A549 (cell line): ENCODE results near the gene SS18L1. TPM values are rescaled to one million over a fixed set of nuclear protein-coding genes. Genes with fewer than 3 reads are reported as not detected.

Experiments used
- ATAC-seq, 2 experiments: fragments of 200-7000 bp in 1 of 2; fragments of >200 bp in 1 of 2; cut with Nextera tagmentation in 1 of 2; cut with Tn5 transposase in 1 of 2; 3 replicates each; pipeline versions ENCODE4 v1.8.0 to v1.9.1; 2018 to 2020; ENCODE audit warnings: mild to moderate bottlenecking in 1 of 2, moderate library complexity in 1 of 2
- CTCF ChIA-PET: fragments of 300-600 bp; sonication (Branson Sonifier 250); formaldehyde crosslinking; extraction: SDS; loops from one replicate; lab custom pipeline; 2021; ENCODE audit warnings: antibody characterized with exemption, inconsistent platforms; lab: Yijun Ruan, JAX
- POLR2A ChIA-PET: fragments of 350-600 bp; formaldehyde crosslinking; extraction: SDS; loops from one replicate; lab custom pipeline; 2021; ENCODE audit warnings: antibody characterized with exemption, inconsistent platforms; lab: Yijun Ruan, JAX
- DNase-seq, 2 experiments: peaks; one replicate each; pipeline versions ENCODE4 v3.0.0 to v3.0.0-alpha.2; 2011 to 2016; ENCODE audit warnings: low read depth in 1 of 2, low spot score in 1 of 2
- FAIRE-seq: peaks from 2 replicates; lab custom pipeline; 2011; peaks lifted over from hg19 to GRCh38; lab: Jason Lieb, UNC
- H3K27ac ChIP-seq, 2 experiments: fragments of >200 bp; sonication (Bioruptor Twin); formaldehyde crosslinking; 3 replicates each; pipeline ENCODE4 v1.5.1; 2016 to 2017
- H3K4me1 ChIP-seq: fragments of >200 bp; sonication (Bioruptor Twin); formaldehyde crosslinking; 3 replicates; pipeline ENCODE4 v1.6.1; 2016
- H3K4me2 ChIP-seq: fragments of >200 bp; sonication (Bioruptor Twin); formaldehyde crosslinking; 3 replicates; pipeline ENCODE4 v1.6.1; 2016
- H3K4me3 ChIP-seq: fragments of >200 bp; sonication (Bioruptor Twin); formaldehyde crosslinking; 3 replicates; pipeline ENCODE4 v1.5.1; 2016
- H3K9me3 ChIP-seq: fragments of >200 bp; sonication (Bioruptor Twin); formaldehyde crosslinking; 3 replicates; pipeline ENCODE4 v1.6.1; 2016
- BCL3 ChIP-seq: fragments of >200 bp; sonication (Bioruptor Twin); formaldehyde crosslinking; IDR thresholded peaks from 3 replicates; pipeline ENCODE4 v1.6.1; 2016
- CEBPB ChIP-seq, 2 experiments: fragments of >200 bp in 1 of 2; sonication (Bioruptor Twin) in 1 of 2; formaldehyde crosslinking in 1 of 2; IDR thresholded peaks; 2 replicates each; pipeline ENCODE4 v1.6.1; 2012 to 2016
- E2F6 ChIP-seq: IDR thresholded peaks from 2 replicates; pipeline ENCODE4 v1.6.1; 2012; ENCODE audit warnings: low read depth, borderline replicate concordance
- FOSB ChIP-seq: fragments of 250-450 bp; sonication (Bioruptor Pico); IDR thresholded peaks from 2 replicates; pipeline ENCODE4 v1.5.0; 2020; ENCODE audit warnings: mild to moderate bottlenecking, moderate library complexity
- FOSL2 ChIP-seq, 2 experiments: fragments of 450-650 bp in 1 of 2; fragments of >200 bp in 1 of 2; sonication (Bioruptor Twin) in 1 of 2; formaldehyde crosslinking; IDR thresholded peaks; 2 replicates each; pipeline versions ENCODE4 v1.5.0 to v1.6.1; 2016 to 2020; ENCODE audit warnings: mild to moderate bottlenecking in 1 of 2, moderate library complexity in 1 of 2
- FOXS1 ChIP-seq: fragments of 250-450 bp; sonication (Bioruptor Pico); IDR thresholded peaks from 2 replicates; pipeline ENCODE4 v1.5.0; 2020; ENCODE audit warnings: mild to moderate bottlenecking, moderate library complexity
- HEYL ChIP-seq: fragments of 250-450 bp; sonication (Bioruptor Pico); IDR thresholded peaks from 2 replicates; pipeline ENCODE4 v1.8.0; 2021; ENCODE audit warnings: mild to moderate bottlenecking, moderate library complexity
- HOXB13 ChIP-seq: fragments of 250-450 bp; sonication (Bioruptor Pico); IDR thresholded peaks from 2 replicates; pipeline ENCODE4 v1.5.0; 2020; ENCODE audit warnings: low read depth, mild to moderate bottlenecking, moderate library complexity
- HOXB5 ChIP-seq: fragments of 250-450 bp; sonication (Bioruptor Pico); IDR thresholded peaks from 2 replicates; pipeline ENCODE4 v1.5.0; 2020; ENCODE audit warnings: mild to moderate bottlenecking, moderate library complexity
- JUNB ChIP-seq: fragments of >200 bp; sonication (Bioruptor Twin); formaldehyde crosslinking; IDR thresholded peaks from 2 replicates; pipeline ENCODE4 v1.6.1; 2016
- MAFK ChIP-seq: fragments of 450-650 bp; IDR thresholded peaks from 2 replicates; pipeline ENCODE4 v1.6.1; 2014; ENCODE audit not compliant: partially characterized antibody
- MAZ ChIP-seq: fragments of 150-350 bp; IDR thresholded peaks from 2 replicates; pipeline ENCODE4 v1.6.1; 2014; ENCODE audit warnings: antibody characterized with exemption, low read depth, low read length, borderline replicate concordance
- MYC ChIP-seq: IDR thresholded peaks from 2 replicates; pipeline ENCODE4 v1.6.1; 2012; ENCODE audit warnings: mild to moderate bottlenecking, inconsistent platforms, low read length, improper control_type of control experiment, borderline replicate concordance
- NPAS2 ChIP-seq: fragments of 250-450 bp; sonication (Bioruptor Pico); IDR thresholded peaks from 2 replicates; pipeline ENCODE4 v1.8.0; 2022; ENCODE audit warnings: mild to moderate bottlenecking, moderate library complexity, borderline replicate concordance
- RAD21 ChIP-seq, 2 experiments: fragments of >200 bp in 1 of 2; sonication (Bioruptor Twin) in 1 of 2; formaldehyde crosslinking in 1 of 2; IDR thresholded peaks in 1 of 2; conservative IDR thresholded peaks in 1 of 2; 2 replicates in 1 of 2; 3 replicates in 1 of 2; pipeline ENCODE4 v1.6.1; 2012 to 2018; ENCODE audit warnings: inconsistent platforms in 1 of 2
- RARB ChIP-seq: fragments of 250-450 bp; sonication (Bioruptor Pico); IDR thresholded peaks from 2 replicates; pipeline ENCODE4 v1.8.0; 2021; ENCODE audit warnings: mild to moderate bottlenecking, moderate library complexity
- RCOR1 ChIP-seq: fragments of 150-350 bp; IDR thresholded peaks from 2 replicates; pipeline ENCODE4 v1.6.1; 2014; ENCODE audit warnings: antibody characterized with exemption, low read length, low read depth
- SREBF2 ChIP-seq: fragments of 450-650 bp; IDR thresholded peaks from 2 replicates; pipeline ENCODE4 v1.6.1; 2014; ENCODE audit warnings: mild to moderate bottlenecking, moderate library complexity
- TP53 ChIP-seq: fragments of 250-450 bp; sonication (Bioruptor Pico); IDR thresholded peaks from 2 replicates; pipeline ENCODE4 v1.5.0; 2021; ENCODE audit warnings: mild to moderate bottlenecking, moderate library complexity
- USF2 ChIP-seq: fragments of 450-650 bp; IDR thresholded peaks from 2 replicates; pipeline ENCODE4 v1.6.1; 2014; ENCODE audit warnings: antibody characterized with exemption
- ZFP36 ChIP-seq: fragments of 450-650 bp; IDR thresholded peaks from 2 replicates; pipeline ENCODE4 v1.6.1; 2014; ENCODE audit warnings: borderline replicate concordance; ENCODE audit not compliant: partially characterized antibody
- ZNF302 ChIP-seq: fragments of 250-450 bp; sonication (Bioruptor Pico); IDR thresholded peaks from 2 replicates; pipeline ENCODE4 v1.9.0; 2021; ENCODE audit warnings: inconsistent platforms, mild to moderate bottlenecking, moderate library complexity
- WGBS: methylation state at CpG from one replicate; pipeline ENCODE4 v1.1.6; 2017; ENCODE audit errors: missing lambda C conversion rate; 5-methylcytosine and 5-hydroxymethylcytosine counted together
- polyA plus RNA-seq, 4 experiments: library from polyadenylated mRNA; depleted of rRNA in 3 of 4; stranded (reverse); fragments of >200 nt; fragmentation: RNase III in 1 of 4; extraction: RNeasy Plus Mini Kit Qiagen cat#74134 plus additional on column Dnase treatment in 1 of 4; gene quantifications; 2 replicates in 3 of 4; 3 replicates in 1 of 4; pipeline ENCODE4 v1.2.3, GENCODE V29; 2011 to 2017
- TF ChIP-seq, protein P1 (sequence below): fragments of 250-450 bp; sonication (Bioruptor Pico); IDR thresholded peaks from 2 replicates; pipeline ENCODE4 v1.5.0; 2021; ENCODE audit warnings: mild to moderate bottlenecking, moderate library complexity, borderline replicate concordance
- TF ChIP-seq, protein P2 (sequence below): IDR thresholded peaks from 2 replicates; pipeline ENCODE4 v1.6.1; 2012
- TF ChIP-seq, protein P3 (sequence below): fragments of 250-450 bp; sonication (Bioruptor Pico); IDR thresholded peaks from 2 replicates; pipeline ENCODE4 v1.5.0; 2020; ENCODE audit warnings: low read depth, mild to moderate bottlenecking, moderate library complexity
- TF ChIP-seq, protein P4 (sequence below): fragments of 200-600 bp; sonication (generic); IDR thresholded peaks from 2 replicates; pipeline ENCODE4 v1.6.1; 2016; ENCODE audit warnings: antibody characterized with exemption, mild to moderate bottlenecking, moderate library complexity

The SS18L1 gene
- polyA plus RNA-seq, 2 of the 4 experiments (the other 2 are of a cell fraction) = 7.4 to 13.1 TPM

DNA sequence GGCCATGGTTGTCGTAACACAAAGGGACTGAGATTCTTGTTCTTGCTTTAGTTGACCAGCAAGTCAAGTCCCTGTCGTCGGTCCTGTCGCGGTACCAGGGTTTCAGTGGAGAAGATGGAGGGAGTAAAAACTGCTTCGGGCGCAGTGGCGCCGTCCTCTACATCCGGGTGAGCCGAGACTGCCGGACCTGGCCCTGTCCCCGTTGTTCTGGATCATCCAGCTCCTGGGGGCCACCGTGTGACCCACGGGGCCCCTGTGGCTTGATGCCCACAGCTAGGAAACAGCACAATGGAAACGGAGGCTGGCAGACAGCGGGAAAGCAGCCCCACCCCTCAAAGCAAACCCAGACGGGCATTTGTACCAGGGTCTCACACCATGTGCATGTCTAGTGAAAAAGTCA is 54.2 kb downstream of the SS18L1 start:
- TF ChIP-seq JUNB (no peak), FOXS1 (CRISPR knock-in tag) (no peak), ZNF302 (CRISPR knock-in tag) (no peak), MAZ (no peak), HEYL (CRISPR knock-in tag) (no peak), MYC (no peak), USF2 (no peak), E2F6 (no peak), FOSB (CRISPR knock-in tag) (no peak), ZFP36 (no peak), MAFK (no peak), HOXB5 (CRISPR knock-in tag) (no peak), RAD21 (conservative IDR thresholded peaks at IDR 0.05 in 1 of 2, IDR thresholded peaks at IDR 0.05 in 1 of 2) (no peak), BCL3 (no peak), CEBPB (IDR thresholded peaks at IDR 0.05) (no peak), SREBF2 (no peak)
- TF ChIP-seq, protein P1, sequence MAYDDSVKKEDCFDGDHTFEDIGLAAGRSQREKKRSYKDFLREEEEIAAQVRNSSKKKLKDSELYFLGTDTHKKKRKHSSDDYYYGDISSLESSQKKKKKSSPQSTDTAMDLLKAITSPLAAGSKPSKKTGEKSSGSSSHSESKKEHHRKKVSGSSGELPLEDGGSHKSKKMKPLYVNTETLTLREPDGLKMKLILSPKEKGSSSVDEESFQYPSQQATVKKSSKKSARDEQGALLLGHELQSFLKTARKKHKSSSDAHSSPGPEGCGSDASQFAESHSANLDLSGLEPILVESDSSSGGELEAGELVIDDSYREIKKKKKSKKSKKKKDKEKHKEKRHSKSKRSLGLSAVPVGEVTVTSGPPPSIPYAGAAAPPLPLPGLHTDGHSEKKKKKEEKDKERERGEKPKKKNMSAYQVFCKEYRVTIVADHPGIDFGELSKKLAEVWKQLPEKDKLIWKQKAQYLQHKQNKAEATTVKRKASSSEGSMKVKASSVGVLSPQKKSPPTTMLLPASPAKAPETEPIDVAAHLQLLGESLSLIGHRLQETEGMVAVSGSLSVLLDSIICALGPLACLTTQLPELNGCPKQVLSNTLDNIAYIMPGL (CRISPR knock-in tag) = no peak
- TF ChIP-seq, protein P2, sequence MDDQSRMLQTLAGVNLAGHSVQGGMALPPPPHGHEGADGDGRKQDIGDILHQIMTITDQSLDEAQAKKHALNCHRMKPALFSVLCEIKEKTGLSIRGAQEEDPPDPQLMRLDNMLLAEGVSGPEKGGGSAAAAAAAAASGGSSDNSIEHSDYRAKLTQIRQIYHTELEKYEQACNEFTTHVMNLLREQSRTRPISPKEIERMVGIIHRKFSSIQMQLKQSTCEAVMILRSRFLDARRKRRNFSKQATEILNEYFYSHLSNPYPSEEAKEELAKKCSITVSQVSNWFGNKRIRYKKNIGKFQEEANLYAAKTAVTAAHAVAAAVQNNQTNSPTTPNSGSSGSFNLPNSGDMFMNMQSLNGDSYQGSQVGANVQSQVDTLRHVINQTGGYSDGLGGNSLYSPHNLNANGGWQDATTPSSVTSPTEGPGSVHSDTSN = no peak
- TF ChIP-seq, protein P3, sequence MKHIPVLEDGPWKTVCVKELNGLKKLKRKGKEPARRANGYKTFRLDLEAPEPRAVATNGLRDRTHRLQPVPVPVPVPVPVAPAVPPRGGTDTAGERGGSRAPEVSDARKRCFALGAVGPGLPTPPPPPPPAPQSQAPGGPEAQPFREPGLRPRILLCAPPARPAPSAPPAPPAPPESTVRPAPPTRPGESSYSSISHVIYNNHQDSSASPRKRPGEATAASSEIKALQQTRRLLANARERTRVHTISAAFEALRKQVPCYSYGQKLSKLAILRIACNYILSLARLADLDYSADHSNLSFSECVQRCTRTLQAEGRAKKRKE (CRISPR knock-in tag) = no peak
- no peak overlapping the region for H3K4me2 ChIP-seq
- WGBS = 95% methylated on average over 15 of the region's 18 CpGs
- POLR2A ChIA-PET = no interaction called here
- CTCF ChIA-PET = interaction anchor here (0.6 to 2.1 kb wide), 2 partner anchors 12 to 388 kb away, joined by 4 to 6 read pairs; no protein-coding TSS in a partner anchor
- ATAC-seq (no peak), FAIRE-seq (no peak), DNase-seq (no peak)
- H3K4me3 ChIP-seq = no peak overlapping the region
- H3K27ac ChIP-seq = no peak overlapping the region
- no peaks in the 10 kb centered on the region for H3K4me1 ChIP-seq
- H3K9me3 ChIP-seq = no peaks in the 10 kb centered on the region

DNA sequence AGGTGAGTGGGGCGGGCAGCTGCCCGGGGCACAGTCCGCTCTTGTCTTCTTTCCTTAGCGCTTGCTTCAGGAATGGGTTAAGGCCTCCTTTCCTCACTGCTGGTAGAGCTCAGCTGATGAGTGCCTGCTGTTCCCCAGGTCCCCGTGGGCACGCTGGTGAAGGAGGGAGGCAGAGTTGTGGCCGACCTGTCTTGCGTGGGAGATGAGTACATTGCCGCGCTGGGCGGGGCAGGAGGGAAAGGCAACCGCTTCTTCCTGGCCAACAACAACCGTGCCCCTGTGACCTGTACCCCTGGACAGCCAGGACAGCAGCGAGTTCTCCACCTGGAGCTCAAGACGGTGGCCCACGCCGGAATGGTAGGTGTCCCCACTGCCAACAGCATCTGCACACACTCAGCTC is 54.9 kb downstream of the SS18L1 start:
- ChIA-PET POLR2A (no interaction called here), CTCF (interaction anchor here (0.6 to 2.1 kb wide), 3 partner anchors 10 to 11 kb away, joined by 3 to 6 read pairs (median 3); no protein-coding TSS in a partner anchor)
- Histone ChIP-seq H3K9me3 (no peaks in the 10 kb centered on the region), H3K4me3 (no peak overlapping the region), H3K27ac (no peak overlapping the region), H3K4me2 (no peak overlapping the region), H3K4me1 (no peaks in the 10 kb centered on the region)
- DNase-seq = no peak
- no peak for FAIRE-seq
- 94% methylated on average over 17 of the region's 17 CpGs for WGBS
- no peak for ATAC-seq
- TF ChIP-seq MYC (no peak), NPAS2 (CRISPR knock-in tag) (no peak), TP53 (no peak), RCOR1 (no peak), MAZ (no peak), MAFK (no peak), HOXB13 (CRISPR knock-in tag) (no peak), RAD21 (conservative IDR thresholded peaks at IDR 0.05 in 1 of 2, IDR thresholded peaks at IDR 0.05 in 1 of 2) (no peak), FOSL2 (IDR thresholded peaks at IDR 0.05) (no peak), FOSL2 (CRISPR knock-in tag; IDR thresholded peaks at IDR 0.05) (no peak), FOSB (CRISPR knock-in tag) (no peak), RARB (CRISPR knock-in tag) (no peak)
- TF ChIP-seq, protein P4, sequence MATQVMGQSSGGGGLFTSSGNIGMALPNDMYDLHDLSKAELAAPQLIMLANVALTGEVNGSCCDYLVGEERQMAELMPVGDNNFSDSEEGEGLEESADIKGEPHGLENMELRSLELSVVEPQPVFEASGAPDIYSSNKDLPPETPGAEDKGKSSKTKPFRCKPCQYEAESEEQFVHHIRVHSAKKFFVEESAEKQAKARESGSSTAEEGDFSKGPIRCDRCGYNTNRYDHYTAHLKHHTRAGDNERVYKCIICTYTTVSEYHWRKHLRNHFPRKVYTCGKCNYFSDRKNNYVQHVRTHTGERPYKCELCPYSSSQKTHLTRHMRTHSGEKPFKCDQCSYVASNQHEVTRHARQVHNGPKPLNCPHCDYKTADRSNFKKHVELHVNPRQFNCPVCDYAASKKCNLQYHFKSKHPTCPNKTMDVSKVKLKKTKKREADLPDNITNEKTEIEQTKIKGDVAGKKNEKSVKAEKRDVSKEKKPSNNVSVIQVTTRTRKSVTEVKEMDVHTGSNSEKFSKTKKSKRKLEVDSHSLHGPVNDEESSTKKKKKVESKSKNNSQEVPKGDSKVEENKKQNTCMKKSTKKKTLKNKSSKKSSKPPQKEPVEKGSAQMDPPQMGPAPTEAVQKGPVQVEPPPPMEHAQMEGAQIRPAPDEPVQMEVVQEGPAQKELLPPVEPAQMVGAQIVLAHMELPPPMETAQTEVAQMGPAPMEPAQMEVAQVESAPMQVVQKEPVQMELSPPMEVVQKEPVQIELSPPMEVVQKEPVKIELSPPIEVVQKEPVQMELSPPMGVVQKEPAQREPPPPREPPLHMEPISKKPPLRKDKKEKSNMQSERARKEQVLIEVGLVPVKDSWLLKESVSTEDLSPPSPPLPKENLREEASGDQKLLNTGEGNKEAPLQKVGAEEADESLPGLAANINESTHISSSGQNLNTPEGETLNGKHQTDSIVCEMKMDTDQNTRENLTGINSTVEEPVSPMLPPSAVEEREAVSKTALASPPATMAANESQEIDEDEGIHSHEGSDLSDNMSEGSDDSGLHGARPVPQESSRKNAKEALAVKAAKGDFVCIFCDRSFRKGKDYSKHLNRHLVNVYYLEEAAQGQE = no peak
